ENCODE data around the gene FAM89B.

FAM89B gene

GRCh38 chr11:65613091-65613928 lies 41.0 kb downstream of the FAM89B start:
- DNase-seq: no peak

- DNase-seq: peak; percentile 100
Measured at GRCh38 chr11:65615229-65615949, 43.1 kb downstream of the FAM89B start, which contains the start of gene PCNX3. Gene PCNX3 (plus strand): TSS chr11:65615776. CDS start chr11:65616312, 536 bp downstream.

- DNase-seq: peak in 1 of 2 donors; percentile 28
Measured at GRCh38 chr11:65615950-65616574, 43.7 kb downstream of the FAM89B start.

GRCh38 chr11:65616575-65617001 lies 44.2 kb downstream of the FAM89B start:
- DNase-seq: peak in 1 of 2 donors; percentile 30

DNA sequence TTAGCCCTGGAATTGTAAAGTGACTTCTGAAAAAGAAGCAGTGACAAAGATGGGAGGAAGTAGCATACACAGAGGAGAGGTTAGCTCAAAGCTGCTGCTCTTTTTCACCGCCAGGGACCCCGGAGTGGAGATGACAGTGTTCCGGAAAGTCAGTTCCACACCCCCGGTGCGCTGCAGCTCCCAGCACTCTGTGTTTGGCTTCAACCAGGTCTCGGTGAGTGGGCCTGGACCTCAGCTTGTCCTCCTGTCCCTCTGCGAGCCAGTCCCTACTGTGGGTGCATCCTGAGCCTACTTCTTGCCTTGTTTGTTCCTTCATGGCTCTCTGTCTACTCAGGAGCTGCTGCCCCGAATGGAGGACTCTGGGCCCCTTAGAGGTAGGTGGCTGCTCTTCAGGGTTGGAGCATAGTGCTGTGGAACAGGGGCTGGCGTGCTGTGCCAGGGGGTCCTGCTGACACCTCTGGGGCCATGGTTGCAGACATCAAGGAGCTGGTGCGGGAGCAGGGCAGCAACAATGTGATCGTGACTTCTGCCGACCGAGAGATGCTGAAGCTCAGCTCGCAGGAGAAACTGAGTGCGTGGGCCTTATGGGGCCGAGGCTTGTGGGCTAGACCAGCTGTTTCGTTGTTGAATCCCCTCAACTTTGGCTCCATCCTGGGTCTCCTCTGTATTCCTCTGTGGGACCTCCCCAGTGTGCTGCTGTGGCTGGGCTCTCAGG lies 45.0 kb downstream of the FAM89B start:
- DNase-seq: no peak

- DNase-seq: no peak
Measured at GRCh38 chr11:65617990-65618751, 45.8 kb downstream of the FAM89B start.

DNA sequence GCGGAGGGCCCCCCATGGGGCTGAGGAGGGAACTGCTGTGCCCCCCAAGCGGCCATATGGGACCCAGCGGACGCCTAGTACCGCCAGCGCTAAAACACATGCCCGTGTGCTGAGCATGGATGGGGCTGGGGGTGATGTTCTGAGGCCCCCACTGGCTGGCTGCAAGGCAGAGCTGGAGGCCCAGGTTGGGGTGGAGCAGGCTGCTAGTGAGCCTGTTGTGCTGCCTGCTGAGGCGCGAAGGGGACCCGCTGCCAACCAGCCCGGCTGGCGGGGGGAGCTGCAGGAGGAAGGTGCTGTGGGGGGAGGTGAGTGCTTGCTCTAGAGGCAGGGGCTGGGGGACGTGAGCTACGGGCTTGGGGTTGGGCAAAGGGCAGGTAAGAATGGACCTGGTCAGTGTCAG lies 46.4 kb downstream of the FAM89B start:
- DNase-seq: no peak

DNA sequence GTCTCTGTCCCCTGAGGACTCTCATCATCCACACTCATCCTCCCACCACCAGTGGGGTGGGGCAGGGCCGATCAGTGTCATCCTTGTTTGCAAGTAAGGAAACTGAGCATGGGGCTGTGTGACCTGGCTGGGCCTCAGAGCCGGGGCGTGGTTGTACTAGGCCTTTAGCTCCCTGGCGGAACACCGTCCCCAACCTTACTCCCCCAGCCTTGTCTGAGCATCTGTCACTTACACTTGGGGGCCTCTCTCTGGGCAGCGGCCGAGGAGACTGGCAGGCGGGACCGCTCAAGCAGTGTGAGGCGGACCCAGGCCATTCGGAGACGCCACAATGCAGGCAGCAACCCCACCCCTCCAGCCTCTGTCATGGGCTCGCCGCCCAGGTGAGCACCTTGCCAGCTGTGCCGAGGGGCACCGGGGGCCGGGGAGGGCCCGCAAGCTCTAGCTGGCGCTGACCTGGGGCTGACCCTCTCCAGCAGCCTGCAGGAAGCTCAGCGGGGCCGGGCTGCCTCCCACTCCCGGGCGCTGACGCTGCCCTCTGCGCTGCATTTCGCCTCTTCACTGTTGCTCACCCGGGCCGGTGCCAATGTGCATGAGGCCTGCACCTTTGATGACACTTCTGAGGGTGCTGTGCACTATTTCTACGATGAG lies 47.1 kb downstream of the FAM89B start:
- DNase-seq: no peak

GRCh38 chr11:65620666-65621065 lies 48.3 kb downstream of the FAM89B start:
- DNase-seq: no peak

DNA sequence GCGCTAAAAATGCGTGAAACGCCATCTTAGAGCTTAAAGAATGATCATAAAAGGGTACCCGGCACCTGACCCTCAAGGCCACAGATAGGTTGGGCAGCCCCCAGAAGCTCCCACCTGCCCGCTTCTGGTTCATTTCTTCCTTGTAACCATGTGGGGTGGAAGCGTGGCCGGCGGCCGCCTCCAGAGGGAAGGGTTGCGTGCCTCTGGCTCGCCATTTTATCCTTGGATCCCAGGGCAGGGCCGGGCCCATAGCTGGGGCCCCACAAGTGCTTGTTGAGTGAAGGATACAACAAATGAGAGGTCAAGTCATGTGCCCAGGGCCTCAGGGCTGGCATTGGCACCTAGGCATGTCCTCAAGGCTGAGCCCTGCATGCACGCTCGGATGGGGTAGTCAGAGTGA lies 49.1 kb downstream of the FAM89B start:
- DNase-seq: no peak

- no peak for DNase-seq
Measured at GRCh38 chr11:65622011-65622410, 49.7 kb downstream of the FAM89B start.

DNA sequence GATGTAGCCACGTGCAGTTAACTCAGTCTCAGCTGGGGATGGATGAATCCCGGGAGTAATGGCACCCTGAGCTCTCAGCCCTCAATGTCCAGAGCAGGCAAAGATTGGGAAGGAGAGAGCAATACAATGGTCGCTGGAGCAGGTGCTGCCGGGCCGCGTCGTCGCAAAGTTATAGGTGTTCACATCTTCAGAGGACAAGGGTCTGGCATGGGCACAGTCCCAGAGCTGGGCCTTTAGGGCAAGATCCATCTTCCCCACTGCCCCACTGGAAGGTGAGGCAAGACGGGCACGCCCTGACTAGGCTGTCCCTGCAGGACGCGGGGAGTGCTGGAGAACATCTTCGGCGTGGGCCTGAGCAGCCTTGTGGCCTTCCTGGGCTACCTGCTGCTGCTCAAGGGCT lies 50.8 kb downstream of the FAM89B start:
- no peak for DNase-seq
